ENCODE measurements around the gene BUD31. TPM values are rescaled to one million over a fixed set of nuclear protein-coding genes. Genes with fewer than 3 reads are reported as not detected.
A peak's percentile ranks its signal among the peaks of the same experiment; 100 is the strongest.

BUD31 gene
- total and polyA plus RNA-seq, 2 of the 8 experiments (the other 6 are each of a cell fraction or from before 2014, with no cell fraction given): 46.7 to 114 TPM

- TF ChIP-seq BCL11A (IDR thresholded peaks at IDR 0.05; ENCODE audit: low read depth in 2 of 2, low read length in 2 of 2) (no peak), RBBP5 (IDR thresholded peaks at IDR 0.05; ENCODE audit: borderline replicate concordance, low read depth, low read length) (peak; percentile 46; the same call in 1 of the 2 replicates), TEAD4 (IDR thresholded peaks at IDR 0.05; ENCODE audit: low read depth, low read length) (peak; percentile 18; the same call in 1 of the 2 replicates), HDAC6 (IDR thresholded peaks at IDR 0.05; ENCODE audit: low read depth, low read length) (no peak), BACH1 (IDR thresholded peaks at IDR 0.05; ENCODE audit: low read length) (no peak), ATF2 (IDR thresholded peaks at IDR 0.05; ENCODE audit: low read length) (peak; percentile 99), TAF1 (IDR thresholded peaks at IDR 0.05; ENCODE audit: low read depth, low read length) (peak; percentile 94), NANOG (IDR thresholded peaks at IDR 0.05; ENCODE audit: insufficient read depth, low read depth, low read length, poor library complexity, severe bottlenecking) (no peak), TCF12 (IDR thresholded peaks at IDR 0.05; ENCODE audit: low read depth, low read length) (no peak), TBP (IDR thresholded peaks at IDR 0.05; ENCODE audit: low read depth, low read length) (peak; percentile 88), TAF7 (optimal IDR thresholded peaks at IDR 0.05; ENCODE audit: borderline replicate concordance, low read depth, low read length) (no peak), RXRA (IDR thresholded peaks at IDR 0.05; ENCODE audit: insufficient read depth, low read depth, low read length) (0 out of 2 replicates have a peak, but pooled peaks have one; percentile 36), E2F6 (IDR thresholded peaks at IDR 0.05) (no peak; the same call in 1 of the 2 replicates), EGR1 (IDR thresholded peaks at IDR 0.05; ENCODE audit: borderline replicate concordance, low read depth, low read length) (no peak), CHD1 (IDR thresholded peaks at IDR 0.05; ENCODE audit: low read depth, low read length) (no peak), CHD2 (IDR thresholded peaks at IDR 0.05; ENCODE audit: low read length) (no peak), HDAC2 (IDR thresholded peaks at IDR 0.05; ENCODE audit: borderline replicate concordance in 1 of 2, low read depth in 2 of 2, low read length in 2 of 2) (peak in 1 of 2 experiments; percentile 69; a peak in 2 of 4 replicates), POU5F1 (IDR thresholded peaks at IDR 0.05; ENCODE audit: low read depth, low read length) (no peak), GTF2F1 (IDR thresholded peaks at IDR 0.05; ENCODE audit: borderline replicate concordance, low read depth, low read length) (no peak), SRF (IDR thresholded peaks at IDR 0.05; ENCODE audit: low read depth, low read length) (no peak), GABPA (IDR thresholded peaks at IDR 0.05; ENCODE audit: borderline replicate concordance, insufficient read depth, low read length) (peak; percentile 86)
Observed at GRCh38 chr7:99408379-99409191, at the start of gene BUD31, which contains the start of gene PDAP1 (continued).
